Measurements from ENCODE around the gene DYNC2I2. TPM values are rescaled to one million over a fixed set of nuclear protein-coding genes. Genes with fewer than 3 reads are reported as not detected.

Gene DYNC2I2
- total RNA-seq, 2 donors from 2014 or later = 87.8 to 119 TPM

- H3K36me3 ChIP-seq (ENCODE audit: control insufficient read depth, insufficient read depth, low read length) = peaks cover 41% of the 10 kb centered on the region
- H3K27ac ChIP-seq (ENCODE audit: low read depth, low read length) = peak within 1 kb of the TSS; percentile 87
- no peaks in the 10 kb centered on the region for H3K27me3 ChIP-seq (ENCODE audit: control insufficient read depth, insufficient read depth, low read length, poor library complexity, severe bottlenecking)
- Mint-ChIP-seq H3K4me1 (peaks cover 46% of the 10 kb centered on the region), H3K36me3 (ENCODE audit: low read depth) (peaks cover 43% of the 10 kb centered on the region), H3K9me3 (no peaks in the 10 kb centered on the region), H3K27me3 (ENCODE audit: insufficient read depth) (no peaks in the 10 kb centered on the region), H3K27ac (peak within 1 kb of the TSS; percentile 91), H3K4me3 (peak within 1 kb of the TSS; percentile 95)
- H3K9me3 ChIP-seq (ENCODE audit: control insufficient read depth, low read length) = no peaks in the 10 kb centered on the region
- DNase-seq = peak; percentile 97
- peak within 1 kb of the TSS; percentile 86 for H3K9ac ChIP-seq (ENCODE audit: extremely low read depth, low read length, poor library complexity, severe bottlenecking)
- TF ChIP-seq CTCF (conservative IDR thresholded peaks at IDR 0.05) = no peak
- peaks cover 11% of the 10 kb centered on the region for H3K4me1 ChIP-seq (ENCODE audit: control insufficient read depth, insufficient read depth, low read length)
- WGBS, 2 experiments (ENCODE audit: insufficient coverage in 1 of 2, insufficient read length in 1 of 2) = 4 to 23% methylated on average over 11 to 89 of the region's 93 CpGs
- H3K4me3 ChIP-seq (ENCODE audit: low read length) = peak within 1 kb of the TSS; percentile 92
These were observed 32.0 kb upstream of the DYNC2I2 start, which contains the start of gene SET for GRCh38 chr9:128688501-128689292. Gene SET (plus strand): TSS chr9:128689222. CDS start chr9:128689583, 361 bp downstream.

DNA sequence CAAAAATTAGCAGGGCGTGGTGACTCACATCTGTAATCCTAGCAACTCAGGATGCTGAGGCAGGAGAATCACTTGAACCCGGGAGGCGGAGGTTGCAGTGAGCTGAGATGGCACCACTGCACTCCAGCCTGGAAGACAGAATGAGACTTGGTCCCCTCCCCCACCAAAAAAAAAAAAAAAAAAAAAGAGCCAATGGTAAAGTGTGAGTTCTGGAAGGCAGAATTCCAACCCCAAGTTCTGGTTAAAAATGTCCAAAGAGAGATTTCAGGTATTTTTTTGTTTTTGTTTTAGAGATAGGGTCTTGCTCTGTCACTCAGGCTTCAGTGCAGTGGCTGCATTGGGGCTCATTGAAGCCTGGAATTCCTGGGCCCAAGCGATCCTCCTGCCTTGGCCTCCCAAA lies 30.8 kb upstream of the DYNC2I2 start:
- Histone ChIP-seq H3K27ac (ENCODE audit: low read depth, low read length) (no peak overlapping the region), H3K27me3 (ENCODE audit: control insufficient read depth, insufficient read depth, low read length, poor library complexity, severe bottlenecking) (no peaks in the 10 kb centered on the region), H3K4me3 (ENCODE audit: low read length) (no peak overlapping the region), H3K9me3 (ENCODE audit: control insufficient read depth, low read length) (no peaks in the 10 kb centered on the region), H3K36me3 (ENCODE audit: control insufficient read depth, insufficient read depth, low read length) (peaks cover 28% of the 10 kb centered on the region), H3K9ac (ENCODE audit: extremely low read depth, low read length, poor library complexity, severe bottlenecking) (no peak overlapping the region), H3K4me1 (ENCODE audit: control insufficient read depth, insufficient read depth, low read length) (peaks cover 11% of the 10 kb centered on the region)
- 86 to 93% methylated on average over 2 to 4 of the region's 4 CpGs for WGBS, 2 experiments (ENCODE audit: insufficient coverage in 1 of 2, insufficient read length in 1 of 2)
- Mint-ChIP-seq H3K4me3 (peak overlapping the region; percentile 95), H3K36me3 (ENCODE audit: low read depth) (peaks cover 32% of the 10 kb centered on the region), H3K4me1 (peaks cover 48% of the 10 kb centered on the region), H3K9me3 (peaks cover 6% of the 10 kb centered on the region), H3K27me3 (ENCODE audit: insufficient read depth) (no peaks in the 10 kb centered on the region), H3K27ac (peak overlapping the region; percentile 58)
- no peak for DNase-seq
- no peak for TF ChIP-seq CTCF (conservative IDR thresholded peaks at IDR 0.05)

DNA sequence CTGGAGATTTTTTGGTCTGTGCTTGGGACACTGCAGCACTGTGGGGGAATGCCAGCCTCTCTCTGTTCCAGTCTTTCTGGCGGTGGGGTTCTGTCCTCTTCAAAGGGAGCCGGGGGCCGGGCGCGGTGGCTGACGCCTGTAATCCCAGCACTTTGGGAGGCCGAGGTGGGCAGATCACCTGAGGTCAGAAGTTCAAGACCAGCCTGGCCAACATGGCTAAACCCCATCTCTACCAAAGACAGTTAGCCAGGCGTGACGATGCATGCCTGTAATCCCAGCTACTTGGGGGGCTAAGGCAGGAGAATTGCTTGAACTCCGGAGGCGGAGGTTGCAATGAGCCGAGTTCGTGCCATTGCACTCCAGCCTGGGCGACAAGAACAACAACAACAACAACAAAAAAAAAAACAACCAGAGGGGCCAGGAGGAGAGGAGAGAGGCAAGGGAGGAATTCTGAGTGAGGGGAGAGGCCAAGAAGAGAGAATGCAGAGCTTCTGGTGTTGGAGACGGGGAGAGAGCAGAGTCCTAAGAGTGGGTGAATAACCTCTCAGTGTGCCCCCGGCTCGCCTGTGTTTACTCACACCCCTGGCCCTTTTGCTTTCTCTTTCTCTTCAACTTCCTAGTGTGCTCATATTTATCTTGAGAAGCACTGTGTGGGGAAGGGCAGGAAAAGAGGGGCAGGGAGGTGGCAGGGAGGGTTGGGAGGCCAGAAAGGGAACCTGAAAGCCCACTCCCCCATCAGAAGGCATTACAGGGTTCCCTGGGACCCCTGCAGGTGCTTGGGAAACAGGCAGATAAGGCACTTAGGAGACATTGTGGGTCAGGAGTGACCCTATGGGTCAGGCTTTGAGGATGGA lies 29.2 kb upstream of the DYNC2I2 start:
- no peak overlapping the region for H3K27ac ChIP-seq (ENCODE audit: low read depth, low read length)

More for the DNA sequence above, 29.2 kb upstream of the DYNC2I2 start:
- H3K4me3 ChIP-seq (ENCODE audit: low read length) = peak overlapping the region; percentile 95
- no peak for TF ChIP-seq CTCF (conservative IDR thresholded peaks at IDR 0.05)
- peaks cover 12% of the 10 kb centered on the region for H3K36me3 ChIP-seq (ENCODE audit: control insufficient read depth, insufficient read depth, low read length)
- H3K27me3 Mint-ChIP-seq (ENCODE audit: insufficient read depth) = no peaks in the 10 kb centered on the region
- H3K9ac ChIP-seq (ENCODE audit: extremely low read depth, low read length, poor library complexity, severe bottlenecking) = no peak overlapping the region
- no peaks in the 10 kb centered on the region for H3K9me3 ChIP-seq (ENCODE audit: control insufficient read depth, low read length)
- peaks cover 23% of the 10 kb centered on the region for H3K36me3 Mint-ChIP-seq (ENCODE audit: low read depth)
- no peaks in the 10 kb centered on the region for H3K27me3 ChIP-seq (ENCODE audit: control insufficient read depth, insufficient read depth, low read length, poor library complexity, severe bottlenecking)
- WGBS, 2 experiments (ENCODE audit: insufficient coverage in 1 of 2, insufficient read length in 1 of 2) = 48 to 83% methylated on average over 4 to 15 of the region's 17 CpGs
- peak overlapping the region; percentile 98 for H3K27ac Mint-ChIP-seq
- peak; percentile 42 for DNase-seq
- H3K4me3 Mint-ChIP-seq = peak overlapping the region; percentile 95
- peaks cover 11% of the 10 kb centered on the region for H3K4me1 ChIP-seq (ENCODE audit: control insufficient read depth, insufficient read depth, low read length)
- peaks cover 6% of the 10 kb centered on the region for H3K9me3 Mint-ChIP-seq
- H3K4me1 Mint-ChIP-seq = peaks cover 40% of the 10 kb centered on the region

Data from endodermal cell (in vitro differentiated cells).